Left kidney (tissue), 2 donors: ENCODE data around the gene DNAJC16. TPM values are rescaled to one million over a fixed set of nuclear protein-coding genes. Genes with fewer than 3 reads are reported as not detected.

Source experiments
- DNase-seq: peaks from one replicate; pipeline ENCODE4 v3.0.0-alpha.2; 2013
- polyA plus RNA-seq: library from polyadenylated mRNA; unstranded; fragments of 120-200 nt; gene quantifications from one replicate; pipeline ENCODE4 v1.2.1, GENCODE V29; 2013; ENCODE audit not compliant: insufficient read length

DNAJC16 gene
- polyA plus RNA-seq, 1 donor = 36.6 TPM

DNA sequence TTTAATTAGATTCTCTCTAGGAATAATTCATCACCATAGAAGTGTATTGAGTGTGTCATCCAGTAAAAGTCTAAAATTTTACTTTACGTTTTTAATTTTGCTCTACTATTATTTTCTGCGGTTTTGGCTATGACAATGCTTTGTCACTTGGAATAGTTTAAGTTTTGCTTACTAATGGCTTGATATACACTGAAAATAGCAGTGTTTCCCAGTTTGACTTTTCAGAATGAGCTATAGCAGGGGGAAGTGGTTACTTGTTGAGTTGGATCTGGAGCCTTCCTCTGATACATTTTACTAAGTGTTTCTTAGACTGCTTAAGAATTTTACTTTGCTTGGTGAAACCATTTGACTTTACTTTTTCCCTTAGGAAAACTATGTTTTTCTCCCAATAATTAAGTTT lies 5.0 kb downstream of the DNAJC16 start:
- DNase-seq = no peak

DNA sequence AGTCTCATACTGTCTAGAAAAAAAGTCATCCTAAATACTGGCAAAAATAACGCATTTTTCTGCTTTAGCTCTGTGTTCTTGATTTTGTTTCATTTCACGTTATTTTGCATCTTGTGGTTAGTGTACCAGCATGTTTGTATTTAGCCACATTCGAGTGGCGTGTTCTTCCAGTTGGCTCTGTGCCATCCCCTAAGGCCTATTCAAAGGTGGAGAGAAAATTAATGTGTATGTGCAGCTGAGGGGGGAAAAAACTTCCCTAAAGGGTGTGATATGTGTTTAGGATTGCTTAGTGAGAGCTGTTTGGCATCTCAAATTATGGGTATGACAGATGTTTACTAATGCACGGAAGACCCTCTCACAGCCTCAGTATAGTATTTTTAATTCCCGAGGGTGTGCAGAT lies 12.1 kb downstream of the DNAJC16 start:
- no peak for DNase-seq

DNA sequence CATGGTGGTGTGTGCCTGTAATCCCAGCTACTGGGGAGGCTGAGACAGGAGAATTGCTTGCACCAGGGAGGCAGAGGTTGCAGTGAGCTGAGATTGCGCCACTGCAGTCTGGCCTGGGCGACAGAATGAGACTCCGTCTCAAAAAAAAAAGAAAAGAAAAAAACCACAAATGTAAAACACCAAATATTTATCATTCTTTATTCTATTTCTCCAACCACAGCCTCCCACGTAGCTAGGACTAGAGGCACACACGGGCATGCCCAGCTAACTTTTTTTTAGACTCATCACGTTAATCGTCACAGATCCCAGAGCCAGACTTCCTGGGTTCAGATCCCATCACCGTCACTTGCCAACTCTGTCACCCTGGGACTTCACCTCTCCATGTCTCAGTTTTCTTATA lies 13.5 kb downstream of the DNAJC16 start:
- no peak for DNase-seq

DNA sequence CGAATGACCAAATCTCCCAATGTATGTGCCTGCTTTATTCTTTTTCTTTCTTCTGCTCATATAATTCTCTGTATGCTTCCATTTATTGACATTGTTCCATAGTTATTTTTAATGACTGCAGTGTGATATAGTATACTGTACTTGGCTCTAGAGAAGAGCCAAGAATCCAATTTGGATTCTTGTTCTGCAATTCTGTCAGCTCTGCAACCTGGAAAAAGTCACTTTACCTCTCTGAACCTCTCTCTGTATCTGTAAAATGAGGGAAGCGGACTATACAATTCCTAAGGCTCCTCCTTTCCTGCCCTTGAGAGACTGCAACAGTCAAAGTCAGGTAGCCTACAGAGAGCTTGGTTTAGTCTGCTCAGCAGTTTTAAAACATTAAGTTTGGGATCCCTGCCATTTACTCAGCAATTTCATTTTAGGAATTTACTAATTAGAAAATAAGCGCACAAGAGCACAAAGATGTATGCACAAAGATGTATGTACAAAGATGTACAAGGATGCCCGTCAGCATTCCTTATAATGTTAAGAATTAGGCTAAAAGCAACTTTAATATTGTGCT lies 14.7 kb downstream of the DNAJC16 start:
- DNase-seq = no peak

DNA sequence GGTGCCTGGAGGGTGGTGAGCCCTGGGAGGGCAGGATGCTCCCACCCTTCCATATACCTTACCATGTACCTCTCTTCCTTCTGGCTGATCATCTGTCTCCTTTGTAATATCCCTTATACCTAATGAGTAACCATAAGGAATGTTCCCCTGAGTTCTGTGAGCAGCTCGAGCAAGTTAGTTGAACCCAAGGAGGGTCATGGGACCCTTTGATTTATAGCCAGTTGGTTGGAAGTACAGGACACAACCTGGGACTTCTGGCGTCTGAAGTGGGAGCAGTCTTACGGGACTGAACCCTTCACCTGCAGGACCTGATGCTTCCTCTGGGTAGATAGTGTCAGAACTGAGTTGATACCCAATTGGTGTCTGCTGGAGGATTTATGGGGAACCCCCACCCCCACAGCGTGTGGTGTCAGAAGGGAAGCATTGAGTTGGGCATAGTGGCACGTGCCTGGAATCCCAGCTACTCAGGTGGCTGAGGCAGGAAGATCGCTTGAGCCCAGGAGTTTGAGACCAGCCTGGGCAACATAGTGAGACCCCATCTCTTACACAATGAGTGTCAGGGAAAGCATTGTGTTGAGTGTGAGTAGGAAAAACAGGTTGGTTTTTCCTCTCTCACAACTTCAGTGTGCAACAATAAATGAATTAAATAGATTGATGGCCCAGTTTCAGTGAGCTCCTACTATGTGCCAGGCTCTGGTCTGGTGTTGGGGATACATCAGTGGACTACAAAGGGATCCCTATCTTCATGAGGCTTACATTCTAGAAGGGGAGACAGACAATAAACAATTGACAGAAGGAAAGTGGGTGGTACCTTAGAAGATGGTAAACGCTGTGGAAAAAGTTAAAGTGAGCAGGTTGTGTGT lies 16.0 kb downstream of the DNAJC16 start:
- no peak for DNase-seq

DNA sequence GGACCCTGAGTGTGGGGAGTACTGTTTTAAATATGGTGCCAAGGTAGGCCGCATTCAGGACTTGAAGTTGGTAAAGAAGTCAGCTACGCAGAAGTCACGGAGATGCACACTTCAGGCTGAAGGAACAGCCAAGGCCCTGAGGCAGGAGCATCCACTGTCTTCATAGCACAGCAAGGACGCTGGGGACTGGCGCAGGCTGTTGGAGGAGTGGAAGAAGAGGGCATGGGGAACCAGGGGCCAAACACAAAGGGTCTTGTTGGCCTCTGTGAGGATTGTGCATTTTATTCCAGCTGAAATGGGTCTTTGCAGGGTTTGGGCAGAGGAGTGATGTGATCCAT lies 16.6 kb downstream of the DNAJC16 start:
- no peak for DNase-seq

DNA sequence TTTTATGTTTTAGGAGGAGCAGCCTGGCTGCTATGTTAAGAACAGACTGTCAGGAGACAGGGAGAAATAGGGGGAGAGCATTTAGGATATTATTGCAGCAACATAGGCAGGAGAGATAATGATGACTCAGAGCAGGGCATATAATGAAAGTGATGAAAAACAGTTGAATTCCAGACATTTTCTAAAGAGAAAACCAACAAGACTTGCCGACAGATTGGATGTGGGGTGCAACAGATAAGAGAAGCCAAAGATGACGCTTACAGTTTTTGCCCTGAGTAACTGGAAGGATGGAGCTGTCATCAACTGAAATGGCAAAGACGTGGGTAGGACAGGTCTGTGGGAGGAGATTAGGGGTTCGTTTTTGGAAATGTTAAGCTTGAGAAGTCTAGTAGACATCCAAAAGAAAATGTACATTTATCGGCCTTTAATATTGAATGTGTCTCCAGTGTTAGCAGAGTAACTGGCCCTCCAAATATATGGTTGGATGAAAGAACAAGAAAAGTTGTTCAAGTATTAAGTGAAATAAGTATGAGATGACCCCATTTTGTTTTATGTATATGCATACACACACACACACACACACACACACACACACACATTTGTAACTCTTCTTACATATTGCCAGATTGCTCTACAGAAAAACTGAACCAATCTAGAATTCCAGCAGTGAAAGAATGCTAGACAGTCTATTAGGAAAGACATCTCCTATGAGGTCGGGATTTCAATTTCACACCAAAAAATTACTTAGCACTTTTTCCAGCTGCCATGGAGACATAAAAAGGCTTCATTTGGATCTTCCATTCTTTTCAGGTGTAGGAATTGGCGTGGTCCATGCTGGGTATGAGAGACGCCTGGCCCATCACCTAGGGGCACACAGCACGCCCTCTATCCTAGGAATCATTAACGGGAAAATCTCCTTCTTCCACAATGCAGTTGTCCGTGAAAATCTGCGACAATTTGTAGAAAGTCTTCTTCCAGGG lies 17.2 kb downstream of the DNAJC16 start:
- DNase-seq = no peak

DNA sequence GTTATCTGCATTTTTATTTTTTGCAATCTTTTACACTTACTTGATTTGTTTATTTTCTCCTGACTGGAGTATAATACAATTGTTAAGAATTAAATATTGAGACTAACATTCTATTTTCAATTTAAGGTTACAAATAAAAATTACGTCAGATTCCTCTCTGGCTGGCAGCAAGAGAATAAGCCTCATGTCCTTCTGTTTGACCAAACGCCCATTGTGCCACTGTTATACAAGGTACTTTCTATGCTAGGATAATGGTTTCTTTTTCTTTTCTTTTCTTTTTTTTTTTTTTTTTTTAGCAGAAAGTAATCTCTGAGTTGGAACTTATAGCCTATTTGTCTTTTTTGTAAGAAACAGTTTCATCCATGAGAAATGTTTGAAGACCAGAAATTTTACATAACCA lies 20.0 kb downstream of the DNAJC16 start:
- no peak for DNase-seq

DNA sequence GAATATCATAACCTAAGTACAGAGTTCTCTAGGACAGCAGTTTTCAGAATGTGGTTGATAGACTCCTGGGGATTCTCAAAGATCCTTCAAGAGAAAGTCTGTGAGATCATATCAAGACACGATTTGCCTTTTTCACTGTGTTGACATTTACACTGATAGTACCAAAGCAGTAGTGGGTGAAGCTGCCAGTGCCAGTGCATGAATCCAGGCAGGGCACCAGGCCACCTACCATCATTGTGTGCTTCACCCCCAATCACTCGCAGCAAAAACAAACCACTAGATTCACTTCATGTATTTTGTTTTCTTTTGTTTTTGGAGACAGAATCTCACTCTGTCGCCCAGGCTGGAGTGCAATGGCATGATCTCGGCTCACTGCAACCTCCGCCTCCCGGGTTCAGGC lies 23.9 kb downstream of the DNAJC16 start:
- DNase-seq = no peak

DNA sequence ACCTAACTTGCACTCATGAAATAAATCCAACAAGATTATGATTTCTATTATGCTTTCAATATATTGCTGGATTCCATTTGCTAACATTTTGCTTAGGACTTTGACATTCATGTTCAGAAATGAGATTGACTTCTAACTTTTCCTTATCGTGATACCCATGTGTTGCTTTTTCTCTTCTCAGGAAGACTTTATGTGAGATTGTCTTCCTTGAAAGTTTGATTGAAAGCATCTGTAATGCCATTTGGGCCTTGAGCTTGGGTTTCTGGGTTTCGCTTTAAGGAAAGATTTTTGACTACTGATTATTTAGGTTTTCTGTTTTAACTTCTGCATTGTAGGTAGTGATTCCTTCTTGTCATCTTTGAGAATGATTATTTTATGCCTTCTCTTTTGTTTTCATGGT lies 30.4 kb downstream of the DNAJC16 start:
- DNase-seq = no peak

DNA sequence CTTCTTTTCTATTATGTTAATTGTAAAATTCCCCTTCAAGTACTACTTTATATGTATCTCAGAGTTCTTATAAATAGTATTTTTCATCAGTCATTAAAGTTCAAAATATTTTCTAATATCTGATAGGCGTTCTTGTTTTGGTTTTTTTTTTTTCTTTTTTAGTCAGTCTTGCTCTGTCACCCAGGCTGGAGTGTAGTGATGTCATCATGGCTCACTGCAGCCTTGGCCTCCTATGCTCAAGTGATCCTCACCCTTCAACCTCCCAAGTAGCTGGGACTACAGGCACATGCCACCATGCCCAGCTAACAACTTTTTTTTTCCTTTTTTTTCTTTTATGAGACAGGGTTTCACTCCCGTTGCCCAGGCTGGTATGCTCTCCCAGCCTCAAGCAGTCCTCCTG lies 30.9 kb downstream of the DNAJC16 start:
- DNase-seq = no peak

DNA sequence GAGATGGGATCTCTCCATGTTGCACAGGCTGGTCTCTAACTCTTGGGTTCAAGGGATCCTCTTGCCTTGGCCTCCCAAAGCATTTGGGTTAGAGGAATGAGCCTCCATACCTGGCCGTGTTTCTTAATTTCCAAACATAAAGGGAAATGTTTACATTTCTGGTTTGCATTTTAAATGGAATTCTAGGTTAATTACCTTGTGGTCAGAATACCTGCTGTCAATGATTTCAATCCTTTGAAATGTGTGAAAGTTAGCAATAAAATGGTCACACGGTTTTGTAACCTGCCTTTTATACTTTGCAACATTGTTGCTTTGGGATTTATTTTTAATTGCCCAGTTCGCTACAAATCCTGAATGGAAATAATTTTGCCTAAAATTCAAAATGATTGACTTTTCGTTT lies 31.9 kb downstream of the DNAJC16 start:
- DNase-seq = no peak

DNA sequence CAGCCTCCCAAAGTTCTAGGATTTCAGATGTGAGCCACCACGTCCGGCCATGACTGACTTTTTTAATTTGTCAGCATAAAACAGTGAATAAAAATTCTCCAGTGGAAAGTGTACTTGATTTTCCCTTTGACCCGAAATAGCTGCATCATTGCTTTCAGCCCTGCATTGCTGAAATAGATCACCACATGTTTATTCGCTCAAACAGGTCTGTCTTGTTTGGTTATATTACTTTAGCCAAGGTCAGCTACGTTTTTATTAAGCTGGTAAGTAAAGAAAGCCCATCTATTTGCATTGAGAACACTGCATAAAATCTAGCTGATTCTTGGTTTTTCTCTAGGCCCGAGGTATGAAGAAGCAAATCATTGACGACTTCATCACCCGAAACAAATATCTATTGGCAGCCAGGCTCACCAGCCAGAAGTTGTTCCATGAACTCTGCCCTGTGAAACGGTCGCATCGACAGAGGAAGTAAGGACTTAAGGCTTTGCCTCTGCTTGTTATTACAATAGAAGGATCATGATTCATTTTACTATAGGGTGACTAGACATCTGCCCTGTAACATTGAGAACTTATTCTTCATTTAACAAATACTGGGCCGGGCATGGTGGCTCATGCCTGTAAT lies 32.7 kb downstream of the DNAJC16 start:
- DNase-seq = peak; percentile 6

DNA sequence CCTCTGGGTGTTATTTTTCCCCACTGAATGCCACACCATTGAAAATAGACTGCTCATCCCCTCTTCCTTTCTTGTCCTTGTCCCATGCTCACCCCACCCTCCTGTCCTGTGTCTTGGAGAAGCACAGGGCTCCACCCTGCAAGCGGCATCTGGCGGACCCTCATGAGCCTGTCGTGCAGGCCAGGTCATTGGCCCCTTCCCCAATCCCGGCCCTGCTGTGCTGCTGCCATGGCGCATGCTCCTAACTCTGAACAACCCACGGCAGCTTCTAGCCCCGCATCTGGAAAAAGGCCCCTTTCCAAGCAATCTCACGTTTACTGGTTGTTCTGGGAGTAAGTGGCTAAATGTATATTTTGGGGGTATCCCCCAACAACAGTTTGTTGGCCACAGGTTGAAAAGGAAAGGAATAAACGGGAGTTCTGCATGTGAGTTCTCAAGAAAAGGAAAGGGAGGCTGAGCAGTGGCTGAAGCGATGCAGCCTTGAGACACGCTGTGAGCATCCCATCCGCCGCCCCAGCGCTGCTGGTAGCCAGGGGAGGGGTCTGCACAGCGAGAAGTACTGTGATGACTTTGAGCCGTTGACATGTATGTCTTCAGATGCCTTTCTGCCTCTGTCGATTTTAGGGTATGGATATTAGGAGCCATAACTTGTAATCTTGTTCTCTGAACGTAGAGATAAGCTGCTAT lies 41.9 kb downstream of the DNAJC16 start:
- DNase-seq = no peak

DNA sequence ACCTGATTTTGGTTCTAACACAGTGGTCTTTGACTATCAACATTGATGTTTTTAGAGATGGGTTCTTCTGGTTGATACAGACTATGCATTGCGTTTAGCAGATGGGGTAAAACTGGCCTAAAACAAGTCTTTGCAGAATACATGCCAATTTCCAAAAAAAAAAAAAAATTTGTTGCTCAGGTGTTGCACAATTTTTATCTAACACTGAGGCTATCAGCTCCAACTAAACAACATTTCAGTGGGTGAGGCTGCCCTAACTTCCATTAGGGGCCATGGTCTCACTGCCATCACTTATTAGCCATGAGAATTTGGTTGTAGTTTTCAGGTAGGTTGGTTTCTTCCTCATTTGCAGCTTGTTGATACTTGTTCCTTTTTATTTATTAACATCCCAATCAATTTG lies 44.2 kb downstream of the DNAJC16 start:
- DNase-seq = no peak

DNA sequence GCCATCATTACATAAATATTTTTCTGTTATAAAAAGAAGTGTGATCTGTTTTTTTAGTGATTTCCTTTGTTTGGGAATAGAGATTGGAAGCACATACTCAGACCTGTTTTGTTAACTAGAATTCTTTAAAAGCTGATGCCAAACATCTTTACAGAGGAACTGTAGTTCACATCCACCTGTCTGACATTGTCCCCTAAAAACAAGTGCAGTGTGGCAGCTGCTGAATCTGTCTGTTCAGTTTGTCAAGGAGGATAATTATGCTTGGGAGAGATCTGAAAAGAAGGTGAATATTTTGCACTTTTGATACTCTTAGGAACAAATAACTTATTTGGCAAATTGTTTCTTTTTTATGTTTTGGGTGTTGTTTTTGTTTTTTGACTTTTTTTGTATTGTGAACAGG lies 44.6 kb downstream of the DNAJC16 start:
- no peak for DNase-seq

DNA sequence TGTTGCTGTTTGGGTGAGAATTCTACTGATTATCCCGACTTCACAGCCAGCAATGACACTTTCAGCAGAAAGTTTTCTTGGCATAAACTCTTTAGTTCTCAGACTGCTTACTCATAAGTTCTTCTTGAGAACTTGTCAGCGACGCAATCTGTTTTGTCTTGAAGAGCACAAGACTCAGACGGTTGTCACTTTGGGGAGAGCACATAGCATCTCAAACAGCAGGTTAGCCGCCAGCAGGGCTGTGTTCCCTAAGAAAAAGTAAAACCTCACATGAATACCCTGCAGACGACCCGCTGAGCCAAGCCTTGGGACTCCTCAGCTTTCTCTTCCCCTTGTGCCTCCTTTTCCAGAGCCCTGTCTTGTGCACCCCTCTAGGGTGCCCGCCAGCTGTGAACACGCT lies 46.8 kb downstream of the DNAJC16 start:
- DNase-seq = no peak

DNA sequence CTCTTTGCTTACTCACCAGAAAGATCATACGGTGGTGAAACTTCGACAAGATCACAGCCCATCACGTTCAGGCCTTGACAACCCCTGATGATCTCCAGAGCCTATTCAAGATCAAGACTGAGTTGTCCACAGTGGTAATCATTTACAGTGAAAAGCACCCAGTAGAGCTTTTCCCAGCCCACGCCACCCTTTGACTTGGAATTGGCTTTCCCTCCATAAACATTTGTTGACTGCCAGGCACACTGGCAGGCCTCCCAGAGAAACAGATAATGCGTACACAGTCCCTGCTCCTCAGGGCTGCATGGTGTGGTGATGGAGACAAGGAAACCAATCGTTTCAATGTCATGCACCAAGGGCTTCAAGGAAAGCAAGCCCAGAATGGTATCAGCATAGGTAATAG lies 48.1 kb downstream of the DNAJC16 start:
- DNase-seq = no peak

DNA sequence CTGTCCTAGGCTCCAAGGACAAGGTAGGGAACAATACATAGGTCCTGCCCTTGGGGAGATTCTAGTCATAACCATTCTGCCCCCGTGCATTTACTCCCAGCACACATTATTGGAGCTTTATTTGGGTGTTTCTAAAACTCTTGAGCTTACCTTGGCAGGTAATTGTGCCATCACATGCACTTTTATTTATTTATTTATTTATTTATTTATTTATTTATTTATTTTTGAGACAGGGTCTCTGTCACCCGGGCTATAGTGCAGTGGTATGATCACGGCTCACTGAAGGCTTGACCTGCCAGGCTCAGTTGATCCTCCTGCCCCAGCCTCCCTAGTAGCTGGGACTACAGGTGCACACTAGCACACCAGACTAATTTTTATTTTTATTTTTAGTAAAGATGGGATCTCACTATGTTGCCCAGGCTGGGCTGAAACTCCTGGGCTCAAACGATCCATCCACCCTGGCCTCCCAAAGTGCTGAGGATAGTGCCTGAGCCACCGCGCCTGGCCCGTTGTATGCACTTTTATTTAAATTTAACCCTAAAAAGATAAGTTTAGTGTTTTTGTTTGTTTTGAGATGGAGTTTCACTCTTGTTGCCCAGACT lies 49.0 kb downstream of the DNAJC16 start:
- DNase-seq = no peak

DNA sequence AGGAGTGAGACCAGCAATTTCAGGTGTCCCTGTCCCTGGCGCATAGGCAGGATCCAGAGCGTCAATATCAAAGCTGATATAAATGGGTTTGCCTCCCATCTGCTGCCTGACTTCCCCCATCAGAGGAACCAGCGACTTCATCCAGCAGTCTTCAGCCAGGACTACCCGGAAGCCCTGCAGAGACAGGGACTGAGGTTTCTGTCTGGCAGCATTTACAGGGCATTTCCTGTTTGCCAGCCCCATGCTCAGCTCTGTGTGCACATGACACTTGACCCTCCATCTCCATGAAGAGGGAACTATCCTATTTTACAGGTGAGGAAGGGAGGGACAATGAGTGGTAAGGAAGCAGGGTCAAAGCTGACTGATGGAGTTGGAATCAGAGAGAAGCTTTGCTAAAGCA lies 51.0 kb downstream of the DNAJC16 start:
- DNase-seq = no peak

DNA sequence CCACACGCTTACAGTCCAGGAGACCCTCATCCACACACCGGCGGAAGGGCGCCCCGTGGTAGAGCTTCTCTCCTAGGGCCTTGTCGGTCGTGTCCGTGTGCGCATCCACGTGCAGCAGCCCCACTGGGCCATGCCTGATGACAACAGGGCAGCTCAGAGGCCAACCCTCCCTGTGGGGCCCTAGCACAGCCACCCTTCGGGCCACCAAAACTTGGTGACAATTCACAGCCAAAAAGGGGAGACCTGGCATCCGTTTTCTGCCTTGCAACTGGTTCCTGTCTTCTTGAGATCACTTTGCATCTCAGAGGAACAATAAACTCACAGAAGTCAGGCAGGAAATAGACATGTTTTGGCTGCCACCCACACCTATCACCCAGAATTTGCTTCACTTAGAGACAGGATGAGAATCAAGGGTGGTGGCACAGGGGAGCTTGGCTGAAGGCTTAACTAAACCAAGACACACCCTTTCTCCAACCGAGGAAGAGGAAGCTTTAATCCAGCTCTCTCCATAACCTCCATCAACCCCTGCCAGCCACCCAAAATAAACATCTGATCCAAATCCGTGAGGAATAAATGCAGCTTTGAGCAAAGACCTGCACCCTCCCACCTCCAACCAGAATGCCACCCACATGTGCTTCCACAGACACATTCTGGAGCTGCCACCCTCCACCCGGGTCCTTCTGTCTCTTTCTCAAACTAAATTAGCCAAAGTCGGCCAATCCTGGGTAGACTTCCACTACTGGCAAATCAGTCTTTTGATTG lies 52.5 kb downstream of the DNAJC16 start:
- no peak for DNase-seq
